Measurements from ENCODE around the gene CCDC150.
"Not testable (repeated sequence)": the region's sequence is repeated elsewhere in the genome, so short reads cannot be mapped to it uniquely, and the experiment has no call there.

CCDC150 gene

DNA sequence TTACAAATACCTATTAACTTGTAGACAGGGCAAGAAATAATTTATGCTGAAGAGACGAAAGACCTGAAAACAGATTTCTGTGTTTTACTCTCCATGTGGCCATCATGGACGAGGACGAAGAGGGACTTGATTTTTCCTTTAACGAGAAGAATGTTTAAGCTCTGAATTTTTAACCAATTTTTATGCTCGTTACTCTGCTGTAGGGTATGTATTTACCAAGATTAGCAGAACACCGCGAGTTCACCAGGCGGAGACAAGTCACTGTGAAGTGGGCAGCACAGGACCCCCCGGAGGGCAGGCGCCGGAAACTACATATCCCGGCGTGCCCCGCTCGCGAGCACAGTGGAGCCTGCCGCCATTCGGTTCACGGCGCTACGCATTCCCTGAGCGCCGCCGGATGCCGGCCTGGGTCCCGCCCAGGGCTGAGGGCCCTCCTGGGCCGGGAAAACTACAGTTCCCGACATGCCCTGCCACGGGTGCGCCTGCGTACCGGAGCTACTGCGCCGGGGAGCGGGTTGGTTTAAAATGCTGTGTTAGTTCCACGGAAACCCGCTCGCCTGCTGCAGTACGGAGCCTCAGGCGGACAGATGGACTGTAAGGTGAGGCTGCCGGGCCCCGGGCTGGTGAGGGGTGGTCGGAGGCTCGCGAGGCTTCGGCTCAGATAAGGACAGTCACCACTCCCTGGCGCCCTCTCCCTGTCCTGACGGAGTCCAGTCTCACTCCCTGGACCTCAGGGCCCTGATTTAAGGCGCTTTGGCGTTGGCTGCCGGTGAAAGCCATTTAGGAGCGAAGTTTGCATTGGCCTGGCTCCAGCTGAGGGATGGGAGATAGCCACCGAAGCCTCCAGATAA lies at the start of gene CCDC150:
Gene CCDC150, plus strand, starts transcription at position 536 of the 851 bp plus-strand sequence. Its CDS starts 52 bp downstream, at position 588.
- peak; percentile 62 to 97 (median 90) for DNase-seq

DNA sequence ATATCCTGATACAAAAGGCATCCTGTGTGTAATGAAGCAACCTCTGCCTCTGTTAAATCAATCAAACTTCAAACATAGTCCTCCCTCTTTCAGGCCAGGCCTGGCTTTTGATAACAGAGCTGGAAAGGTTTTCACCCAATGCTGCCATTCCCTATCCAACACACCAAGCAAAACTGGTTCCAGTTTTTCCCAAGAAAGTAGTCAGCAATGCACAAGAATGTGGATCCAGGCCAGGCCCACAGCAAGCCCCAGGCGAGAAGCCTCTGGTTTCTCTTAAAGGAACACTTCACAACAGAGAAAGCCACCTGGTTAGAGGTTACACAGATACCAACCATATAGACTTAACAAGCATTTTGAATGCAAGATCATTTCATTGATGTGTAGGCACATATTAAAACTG lies 49.2 kb upstream of the CCDC150 start:
- DNase-seq: peak in 2 of 56 donors; percentile 5 to 13

DNA sequence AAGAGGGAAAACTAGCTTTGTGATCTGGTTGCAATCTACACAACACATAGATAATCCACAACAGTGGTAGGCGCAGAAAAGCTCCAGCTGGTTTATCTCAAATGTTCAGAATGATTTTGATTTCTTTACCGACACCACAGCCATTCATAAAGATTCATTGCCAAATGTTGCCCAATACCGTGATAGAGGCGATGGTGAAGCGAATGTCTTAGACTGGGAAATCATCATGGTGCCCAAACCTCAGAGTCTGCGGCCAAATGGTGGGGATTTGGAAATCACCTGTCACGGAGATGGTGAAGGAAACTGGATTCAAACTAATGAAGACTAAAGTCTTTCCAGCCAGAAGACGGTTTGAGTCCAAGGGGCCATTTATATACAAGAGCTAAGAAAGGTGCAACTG lies 48.5 kb upstream of the CCDC150 start:
- peak in 1 of 56 donors; percentile 49 for DNase-seq

DNA sequence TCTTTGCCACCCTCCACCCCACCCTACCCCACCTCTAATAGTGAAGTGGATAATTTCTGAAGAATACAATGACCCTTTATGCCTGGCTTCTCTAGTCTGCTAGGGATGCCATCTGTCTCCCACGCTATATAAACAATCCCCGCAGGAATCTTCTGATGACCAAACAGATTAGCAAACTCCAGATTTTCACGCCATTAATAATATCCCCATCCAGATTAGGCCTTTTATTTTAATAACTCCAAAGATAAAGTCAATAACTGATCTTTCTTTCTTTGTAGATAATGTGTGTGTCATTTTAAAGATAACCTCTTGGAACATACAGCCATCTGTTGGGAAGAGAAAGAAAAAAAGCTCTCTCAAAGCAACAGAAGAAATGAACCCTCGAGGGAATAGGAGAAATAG lies 47.9 kb upstream of the CCDC150 start:
- peak in 5 of 56 donors; percentile 5 to 19 (median 15) for DNase-seq

DNA sequence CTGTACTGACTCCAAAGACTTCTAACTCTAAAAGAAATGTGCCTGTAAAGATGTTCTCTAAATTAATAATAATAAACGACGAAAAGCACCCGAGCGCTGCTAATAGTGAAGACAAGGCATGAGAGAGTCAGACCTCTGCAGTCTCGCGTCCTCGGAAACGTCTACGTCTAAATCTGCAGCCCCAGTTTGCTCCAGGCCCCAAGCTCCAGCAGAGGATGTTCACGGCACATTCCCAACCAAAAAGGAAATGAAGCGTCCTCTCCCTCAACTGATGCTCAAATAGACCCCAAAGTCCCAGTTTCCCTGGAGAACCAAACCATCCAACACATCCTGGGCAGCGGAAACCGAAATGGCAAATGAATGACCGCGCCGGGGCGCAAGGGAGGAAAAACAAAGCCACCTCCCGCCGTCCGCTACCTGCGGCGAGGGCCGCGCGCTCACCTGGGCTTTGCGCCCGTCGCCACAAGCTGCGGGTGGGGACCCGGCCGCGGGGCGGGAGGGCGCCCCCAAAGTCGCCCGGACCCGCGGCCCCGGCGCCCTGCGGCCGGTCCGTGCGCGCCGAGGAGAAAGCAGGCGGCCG lies 47.1 kb upstream of the CCDC150 start:
- DNase-seq: peak in 45 of 56 donors; percentile 8 to 82 (median 57)

DNA sequence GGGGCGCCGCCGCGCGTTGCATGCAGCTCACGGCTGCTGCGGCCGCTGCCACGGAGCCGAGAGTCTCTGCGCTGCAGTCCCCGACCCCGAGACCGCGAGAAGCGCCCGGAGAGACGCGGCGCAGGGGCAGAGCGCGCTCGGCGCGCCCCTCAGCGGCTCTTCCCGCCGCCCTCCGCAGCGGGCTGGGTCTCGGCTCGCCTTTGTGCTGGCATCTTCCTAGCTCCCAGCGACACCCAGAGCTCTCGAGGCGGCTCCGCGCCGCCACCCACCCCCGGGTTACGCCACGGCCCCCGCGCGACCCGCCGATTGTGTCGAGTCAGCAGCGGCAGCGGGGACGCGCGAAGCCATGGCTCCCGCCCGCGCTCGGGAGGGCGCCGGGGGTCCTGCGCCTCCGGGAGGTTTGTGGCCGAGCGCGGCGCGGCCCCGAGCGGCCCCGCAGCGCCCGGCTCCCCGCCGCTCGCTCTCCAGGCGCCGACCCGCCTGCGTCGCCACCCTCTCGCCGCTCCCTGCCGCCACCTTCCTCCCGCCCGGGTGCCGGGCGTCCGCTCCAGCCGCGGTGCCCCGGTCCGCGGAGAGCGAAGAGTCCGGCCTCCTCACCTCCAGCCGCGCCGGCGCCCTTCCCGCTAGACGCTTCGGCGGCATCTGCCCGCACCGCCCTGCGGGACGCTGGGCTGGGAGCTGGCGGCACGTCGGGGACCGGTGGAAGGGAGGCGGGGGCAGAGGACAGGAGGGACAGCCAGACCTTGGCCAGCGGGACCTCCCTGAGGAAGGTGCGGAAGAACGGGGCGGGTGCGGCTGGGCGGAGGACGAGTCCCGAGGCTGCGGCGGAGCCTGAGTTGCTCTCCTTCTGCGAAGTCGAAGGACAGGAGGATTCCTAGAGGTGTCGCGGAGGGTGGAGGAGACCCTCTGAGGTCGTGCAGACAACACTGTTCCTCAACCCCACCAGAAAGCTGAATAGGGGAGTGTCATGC lies 46.3 kb upstream of the CCDC150 start, which contains the start of gene HECW2:
Gene HECW2, minus strand, starts transcription at position 644 of the 971 bp plus-strand sequence.
- peak in 54 of 56 donors; percentile 15 to 83 (median 68) for DNase-seq

DNA sequence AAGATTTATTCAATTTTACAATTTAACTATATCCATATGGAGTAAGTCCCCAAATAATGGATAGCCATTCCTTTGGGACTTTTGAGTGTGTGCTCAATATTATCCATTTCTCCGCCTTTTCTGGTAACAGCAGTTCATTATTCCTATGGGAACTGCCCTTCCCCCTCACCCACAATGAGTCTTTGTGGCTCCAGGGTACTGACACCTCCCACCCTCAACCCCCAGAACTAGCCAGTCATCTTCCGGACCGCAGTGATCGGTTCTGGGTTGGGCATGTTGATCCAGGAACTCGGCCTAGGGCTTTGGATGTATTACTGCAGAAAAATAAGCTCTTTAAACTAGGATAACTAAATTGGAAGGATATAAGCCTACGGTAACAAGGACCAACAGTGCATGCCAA lies 45.4 kb upstream of the CCDC150 start:
- DNase-seq: peak in 50 of 56 donors; percentile 4 to 83 (median 61)

DNA sequence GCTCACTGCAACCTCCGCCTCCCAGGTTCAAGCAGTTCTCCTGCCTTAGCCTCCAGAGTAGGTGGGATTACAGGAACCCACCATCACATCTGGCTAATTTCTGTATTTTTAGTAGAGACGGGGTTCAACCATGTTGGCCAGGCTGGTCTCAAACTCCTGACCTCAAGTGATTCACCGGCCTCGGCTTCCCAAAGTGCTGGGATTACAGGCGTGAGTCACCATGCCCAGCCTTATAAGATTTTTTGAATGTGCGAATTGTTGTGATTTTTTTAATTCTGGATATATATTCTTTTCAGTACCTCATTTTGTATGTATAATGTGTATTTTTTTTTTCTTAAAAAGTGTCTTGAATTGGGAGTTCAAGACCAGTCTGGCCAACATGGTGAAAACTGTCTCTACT lies 42.0 kb upstream of the CCDC150 start:
- DNase-seq: no peak

DNA sequence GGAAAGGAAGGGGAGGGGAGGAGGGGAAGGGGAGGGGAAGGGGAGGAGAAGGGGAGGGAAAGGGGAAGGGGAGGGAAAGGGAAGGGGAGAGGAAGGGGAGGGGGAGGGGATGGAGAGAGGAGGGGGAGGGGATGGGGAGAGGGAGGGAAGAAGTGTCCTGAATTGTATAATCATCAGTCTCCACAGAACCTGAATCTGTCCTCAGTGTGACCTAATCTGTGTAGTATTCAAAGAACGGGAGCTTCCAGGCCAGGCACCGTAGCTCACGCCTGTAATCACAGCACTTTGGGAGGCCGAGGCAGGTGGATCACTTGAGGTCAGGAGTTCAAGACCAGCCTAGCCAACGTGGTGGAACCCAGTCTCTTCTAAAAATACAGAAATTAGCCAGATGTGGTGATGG lies 41.1 kb upstream of the CCDC150 start:
- no peak for DNase-seq

DNA sequence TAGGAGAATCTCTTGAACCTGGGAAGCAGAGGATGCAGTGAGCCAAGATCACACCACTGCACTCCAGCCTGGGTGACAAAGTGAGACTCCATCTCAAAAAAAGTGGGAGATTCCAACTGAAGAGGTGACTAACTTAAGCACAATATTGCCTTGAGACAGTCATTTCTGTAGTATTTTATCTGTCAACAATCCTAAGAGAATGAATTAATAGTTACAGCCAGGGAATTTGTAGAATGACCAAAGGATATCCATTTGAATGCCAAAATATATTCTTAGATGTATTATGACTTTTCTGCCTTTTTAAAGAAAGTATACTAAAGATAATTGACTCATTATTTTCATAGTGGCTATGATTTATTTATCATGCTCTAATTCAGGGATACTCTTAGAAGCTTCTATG lies 40.7 kb upstream of the CCDC150 start:
- no peak for DNase-seq

DNA sequence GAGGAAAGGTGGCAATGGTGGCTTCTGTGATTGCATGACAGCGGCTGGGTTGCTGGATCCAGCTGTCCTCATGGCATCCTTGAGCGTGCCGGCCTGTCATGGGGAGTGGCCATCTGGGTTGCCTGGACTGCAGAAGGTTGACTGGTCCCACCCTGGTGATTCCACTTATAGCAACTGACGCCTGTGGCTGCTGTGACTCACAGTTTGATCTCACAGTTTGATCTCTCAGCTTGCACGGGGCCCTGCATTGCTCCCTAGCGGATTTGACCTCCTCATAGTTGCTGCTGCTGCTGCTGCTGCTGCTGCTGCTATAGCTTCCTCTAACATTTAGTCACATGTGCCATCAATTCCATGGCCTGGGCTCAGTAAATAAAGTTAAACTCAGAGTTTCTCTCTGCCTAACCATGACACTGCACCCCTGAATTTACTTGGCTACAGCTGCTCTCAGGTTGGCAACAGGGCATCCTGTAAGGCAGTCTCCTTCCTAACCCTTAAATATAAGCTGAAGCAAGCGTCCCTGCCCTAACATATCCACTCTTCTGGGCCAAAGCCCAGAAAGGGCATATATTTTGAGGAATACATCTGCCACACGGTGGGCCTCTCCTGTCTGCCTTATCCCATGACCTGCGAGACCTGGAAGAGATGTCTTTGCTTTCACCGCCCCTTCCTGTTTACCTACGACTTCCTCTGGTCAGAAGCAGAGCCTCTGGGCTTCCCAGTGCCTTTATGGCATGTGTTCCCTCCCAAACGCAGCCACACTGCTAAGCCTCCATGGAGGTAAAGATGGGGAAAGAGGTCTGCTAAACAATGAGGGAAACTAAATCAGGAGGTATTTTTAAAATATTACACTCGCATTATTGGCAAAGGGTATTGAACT lies 37.8 kb upstream of the CCDC150 start:
- no peak for DNase-seq

DNA sequence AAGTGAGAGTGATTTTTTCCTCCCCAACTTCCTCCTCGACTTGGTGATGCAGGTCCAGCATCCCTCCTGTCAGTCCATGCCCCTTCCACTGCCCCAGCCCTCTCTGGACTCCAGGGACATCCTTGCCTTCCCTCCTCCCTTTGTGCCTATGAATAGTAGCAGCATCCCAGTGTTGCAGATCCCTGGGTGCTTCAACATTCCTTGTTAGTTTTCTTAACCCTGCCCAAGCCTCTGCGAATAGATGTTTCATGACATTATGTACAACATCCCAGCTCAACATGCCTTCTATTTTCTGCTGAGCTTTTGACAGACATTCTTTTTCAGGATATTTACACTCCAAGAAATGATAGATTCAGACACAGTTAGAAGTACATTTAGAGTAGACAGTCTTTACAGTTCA lies 35.3 kb upstream of the CCDC150 start:
- no peak for DNase-seq

DNA sequence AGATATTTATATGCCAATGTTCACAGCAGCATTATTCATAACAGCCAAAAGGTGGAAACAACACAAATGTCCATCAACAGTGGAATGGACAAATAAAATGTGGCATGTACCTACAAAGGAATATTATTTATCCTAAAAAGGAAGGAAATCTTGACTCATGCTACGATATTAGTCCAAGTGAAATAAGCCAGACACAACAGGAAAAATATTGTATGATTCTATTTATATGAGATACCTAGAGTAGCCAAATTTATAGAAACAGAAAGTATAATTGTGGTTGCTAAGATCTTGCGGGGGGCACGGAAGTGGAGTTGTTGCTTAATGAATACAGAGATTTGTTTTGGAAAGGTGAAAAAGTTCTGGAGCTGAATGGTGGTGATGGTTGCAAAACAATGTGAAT lies 33.0 kb upstream of the CCDC150 start:
- no peak for DNase-seq

DNA sequence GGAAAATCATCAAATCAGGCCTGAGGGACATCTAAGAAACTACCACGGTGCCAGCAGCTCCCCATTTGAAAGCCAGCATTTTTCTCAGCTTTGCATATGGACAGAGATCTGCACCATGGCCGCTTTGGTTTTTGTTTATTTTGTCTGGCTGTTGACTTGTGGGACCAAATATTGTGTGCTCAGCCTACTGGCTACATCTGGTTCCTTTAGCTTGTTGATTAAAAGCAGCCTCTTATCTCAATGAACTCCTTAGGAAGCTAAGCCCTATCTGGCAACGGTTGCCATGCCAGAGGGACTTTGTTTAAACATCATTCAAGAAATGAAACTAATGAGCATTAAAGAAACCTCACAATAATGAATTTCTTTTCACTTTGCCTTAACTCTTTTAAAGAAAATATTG lies 32.4 kb upstream of the CCDC150 start:
- DNase-seq: no peak

DNA sequence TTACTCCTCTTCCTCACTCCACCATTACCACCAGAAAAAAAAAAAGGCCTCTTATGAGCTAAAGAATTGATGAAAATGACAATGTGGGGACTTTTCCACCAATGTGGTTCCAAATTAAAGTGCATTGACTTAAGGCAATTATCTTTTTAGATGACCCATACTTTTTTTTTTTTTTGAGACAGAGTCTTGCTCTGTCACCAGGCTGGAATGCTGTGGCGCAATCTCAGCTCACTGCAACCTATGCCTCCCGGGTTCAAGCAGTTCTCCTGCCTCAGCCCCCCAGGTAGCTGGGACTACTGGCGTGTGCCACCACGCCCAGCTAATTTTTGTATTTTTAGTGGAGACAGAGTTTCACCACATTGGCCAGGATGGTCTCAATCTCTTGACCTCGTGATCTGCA lies 31.6 kb upstream of the CCDC150 start:
- not testable (repeated sequence) for DNase-seq

DNA sequence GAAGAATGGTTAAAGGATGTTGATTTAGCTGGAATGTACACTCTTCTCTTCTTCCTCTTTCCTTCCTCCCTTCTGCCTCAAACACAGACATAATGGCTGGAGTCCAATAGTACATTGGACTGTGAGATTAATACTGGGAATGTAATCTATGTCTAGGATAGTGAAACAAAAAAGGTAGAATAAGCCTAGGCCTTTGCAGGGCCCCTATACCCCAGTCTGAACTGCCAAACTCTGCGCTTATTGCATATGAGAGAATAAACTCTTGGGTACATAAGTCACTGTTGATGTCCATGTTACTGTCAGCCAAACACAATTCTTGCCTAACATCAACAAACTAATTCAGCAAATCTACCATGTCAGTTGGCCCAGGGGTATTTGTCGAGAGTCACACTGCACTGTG lies 29.7 kb upstream of the CCDC150 start:
- DNase-seq: no peak

DNA sequence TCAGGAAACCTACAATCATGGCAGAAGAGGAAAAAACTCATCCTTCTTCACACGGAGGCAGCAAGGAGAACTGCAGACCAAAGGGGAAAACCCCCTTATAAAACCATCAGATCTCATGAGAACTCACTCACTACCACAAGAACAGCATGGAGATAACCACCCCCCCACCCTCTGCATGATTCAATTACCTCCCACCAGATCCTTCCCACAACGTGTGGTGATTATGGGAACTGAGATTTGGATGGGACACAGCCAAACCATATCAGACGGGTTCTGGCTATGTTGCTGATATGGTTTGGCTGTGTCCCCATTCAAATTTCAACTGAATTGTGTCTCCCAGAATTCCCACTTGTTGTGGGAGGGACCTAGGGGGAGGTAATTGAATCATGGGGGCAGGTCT lies 28.7 kb upstream of the CCDC150 start:
- no peak for DNase-seq

DNA sequence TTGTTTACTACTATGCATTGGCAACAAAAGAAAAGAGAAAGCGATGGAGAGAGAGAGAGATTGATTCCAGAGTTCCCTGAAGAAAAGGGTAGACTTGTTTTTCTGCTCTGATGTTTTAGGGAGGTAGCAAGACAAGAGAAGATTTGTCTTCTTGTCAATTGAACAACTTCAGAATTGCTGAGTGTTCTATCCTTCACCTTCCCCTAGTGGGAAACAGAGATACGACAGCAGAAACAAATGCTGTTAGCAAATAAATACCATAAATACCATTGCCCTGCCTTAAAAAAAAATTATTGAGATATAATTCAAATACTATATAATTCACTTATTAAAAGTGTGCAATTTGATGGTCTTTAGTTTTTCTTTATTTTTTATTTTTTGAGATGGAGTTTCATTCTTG lies 26.2 kb upstream of the CCDC150 start:
- no peak for DNase-seq

DNA sequence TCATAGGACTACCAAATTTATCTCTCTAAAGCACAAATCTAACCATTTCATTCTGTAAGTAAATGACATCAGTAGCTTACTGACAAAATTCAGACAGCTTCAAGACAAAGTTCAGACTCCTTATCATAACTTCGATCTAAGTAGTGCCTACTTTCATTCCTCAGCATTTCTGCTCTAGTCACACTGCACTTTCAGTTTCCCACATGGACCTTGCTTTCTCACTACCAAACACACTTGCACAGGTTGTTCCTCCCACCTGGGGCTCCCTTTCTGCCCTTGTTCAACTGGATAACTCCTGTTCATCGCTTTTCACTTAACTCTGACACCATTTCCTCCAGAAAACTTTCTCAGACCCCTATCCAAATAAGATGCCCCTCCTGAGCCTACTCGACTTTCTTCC lies 22.1 kb upstream of the CCDC150 start:
- no peak for DNase-seq

DNA sequence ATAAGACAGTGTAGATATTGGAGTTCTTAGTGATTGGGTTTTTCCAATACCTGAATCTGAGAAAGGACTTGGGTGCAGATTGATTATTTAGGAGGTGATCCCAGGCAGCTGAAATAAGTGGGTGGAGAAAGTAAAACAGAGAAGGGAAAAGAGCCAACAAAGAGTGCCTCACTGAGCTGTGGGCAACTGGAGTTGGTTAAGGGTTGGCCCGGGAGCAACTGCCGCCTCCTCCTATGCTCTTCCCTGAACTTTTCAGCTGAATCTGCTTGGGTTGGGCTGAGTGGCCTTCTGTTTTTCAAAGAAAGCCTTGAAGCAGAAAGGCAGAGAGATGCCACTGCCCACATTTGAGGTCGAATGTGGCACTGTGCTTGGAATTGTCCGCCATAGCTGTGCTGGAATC lies 20.9 kb upstream of the CCDC150 start:
- no peak for DNase-seq

DNA sequence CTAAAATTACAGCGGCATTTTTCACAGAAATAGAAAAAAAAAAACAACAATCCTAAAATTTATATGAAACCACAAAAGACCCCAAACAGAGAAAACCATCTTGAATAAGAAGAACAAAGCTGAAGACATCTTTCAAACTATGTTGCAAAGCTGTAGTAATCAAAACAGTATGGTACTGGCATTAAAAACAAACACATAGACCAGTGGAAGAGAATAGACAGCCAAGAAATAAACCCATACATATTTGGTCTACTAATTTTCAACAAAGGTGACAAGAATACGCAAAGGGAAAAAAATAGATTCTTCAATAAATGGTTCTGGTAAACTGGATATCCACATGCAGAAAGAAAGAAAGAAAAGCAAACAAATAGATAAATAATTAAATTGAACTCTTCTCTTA lies 9.0 kb upstream of the CCDC150 start:
- no peak for DNase-seq

Measured in nucleus accumbens (tissue), 56 donors.